Measurements from ENCODE around the gene BPIFB3. TPM values are rescaled to one million over a fixed set of nuclear protein-coding genes. Genes with fewer than 3 reads are reported as not detected.

The BPIFB3 gene
- total RNA-seq, 1 experiment from 2014 or later = not detected

GRCh38 chr20:33030076-33030475 is 23.6 kb upstream of the BPIFB3 start:
- no peak for TF ChIP-seq CTCF (IDR thresholded peaks at IDR 0.05)
- TF ChIP-seq SIN3A (IDR thresholded peaks at IDR 0.05; ENCODE audit: borderline replicate concordance, insufficient read depth, low read depth, low read length) = no peak
- H3K4me1 ChIP-seq (ENCODE audit: control insufficient read depth, insufficient read depth, low read length) = no peaks in the 10 kb centered on the region
- peaks cover 2% of the 10 kb centered on the region; the same call in 1 of the 2 replicates for H3K27me3 ChIP-seq (ENCODE audit: control insufficient read depth, insufficient read depth, low read length)
- H3K27ac ChIP-seq (ENCODE audit: low read length) = no peak overlapping the region
- in situ Hi-C loops (cut with HindIII; ENCODE audit: low pct_unique_long_range_greater_than_20kb, low sequenced_read_pairs) (no loop called here), intact Hi-C loops (cut with micrococcal nuclease; ENCODE audit: unreplicated experiment) (no loop called here)
- no TSS peak for BruUV-seq (replicated peaks)
- ATAC-seq = no peak
- H3K4me3 ChIP-seq (ENCODE audit: low read depth in 2 of 2, low read length in 2 of 2) = no peak overlapping the region
- H3K9me3 ChIP-seq (ENCODE audit: control insufficient read depth, insufficient read depth, low read depth, low read length) = no peaks in the 10 kb centered on the region
- ChIA-PET CTCF (no interaction called here), POLR2A (interaction anchor here (0.6 kb wide), 1 partner anchor 378 kb away, joined by 7 read pairs; no protein-coding TSS in a partner anchor)
- no peak for DNase-seq (ENCODE audit: low read depth, low spot score)
- H3K36me3 ChIP-seq (ENCODE audit: control insufficient read depth, insufficient read depth, low read length) = no peaks in the 10 kb centered on the region

GRCh38 chr20:33030569-33030968 is 23.1 kb upstream of the BPIFB3 start:
- ATAC-seq (no peak), DNase-seq (ENCODE audit: low read depth, low spot score) (no peak)
- Histone ChIP-seq H3K9me3 (ENCODE audit: control insufficient read depth, insufficient read depth, low read depth, low read length) (no peaks in the 10 kb centered on the region), H3K27ac (ENCODE audit: low read length) (no peak overlapping the region), H3K4me3 (ENCODE audit: low read depth in 2 of 2, low read length in 2 of 2) (no peak overlapping the region), H3K27me3 (ENCODE audit: control insufficient read depth, insufficient read depth, low read length) (peaks cover 2% of the 10 kb centered on the region; the same call in 1 of the 2 replicates), H3K36me3 (ENCODE audit: control insufficient read depth, insufficient read depth, low read length) (no peaks in the 10 kb centered on the region), H3K4me1 (ENCODE audit: control insufficient read depth, insufficient read depth, low read length) (no peaks in the 10 kb centered on the region)
- POLR2A ChIA-PET = interaction anchor here (0.6 kb wide), 1 partner anchor 378 kb away, joined by 7 read pairs; no protein-coding TSS in a partner anchor
- CTCF ChIA-PET = interaction anchor here (0.6 kb wide), 1 partner anchor 68 kb away, joined by 5 read pairs; no protein-coding TSS in a partner anchor
- BruUV-seq (replicated peaks) = no TSS peak
- intact Hi-C loops (cut with micrococcal nuclease; ENCODE audit: unreplicated experiment) = no loop called here
- in situ Hi-C loops (cut with HindIII; ENCODE audit: low pct_unique_long_range_greater_than_20kb, low sequenced_read_pairs) = no loop called here
- no peak for TF ChIP-seq CTCF (IDR thresholded peaks at IDR 0.05)
- no peak for TF ChIP-seq SIN3A (IDR thresholded peaks at IDR 0.05; ENCODE audit: borderline replicate concordance, insufficient read depth, low read depth, low read length)
- TF ChIP-seq TCF7L2 (IDR thresholded peaks at IDR 0.05; ENCODE audit: low read depth, low read length) = no peak
- TF ChIP-seq POLR2AphosphoS5 (IDR thresholded peaks at IDR 0.05; ENCODE audit: low read depth, low read length) = no peak
- TF ChIP-seq REST (IDR thresholded peaks at IDR 0.05; ENCODE audit: insufficient read depth in 1 of 2, low read depth in 2 of 2, low read length in 1 of 2) = no peak

Data from Panc1 (cell line).